Medulla oblongata (tissue), 1 donor: Measurements from ENCODE around the gene CEP170B.
"Not testable (repeated sequence)": the region's sequence is repeated elsewhere in the genome, so short reads cannot be mapped to it uniquely, and the experiment has no call there.

Experiments
- DNase-seq: peaks from one replicate; pipeline ENCODE4 v3.0.0-alpha.2; 2015; ENCODE audit errors: extremely low spot score

Gene CEP170B

DNA sequence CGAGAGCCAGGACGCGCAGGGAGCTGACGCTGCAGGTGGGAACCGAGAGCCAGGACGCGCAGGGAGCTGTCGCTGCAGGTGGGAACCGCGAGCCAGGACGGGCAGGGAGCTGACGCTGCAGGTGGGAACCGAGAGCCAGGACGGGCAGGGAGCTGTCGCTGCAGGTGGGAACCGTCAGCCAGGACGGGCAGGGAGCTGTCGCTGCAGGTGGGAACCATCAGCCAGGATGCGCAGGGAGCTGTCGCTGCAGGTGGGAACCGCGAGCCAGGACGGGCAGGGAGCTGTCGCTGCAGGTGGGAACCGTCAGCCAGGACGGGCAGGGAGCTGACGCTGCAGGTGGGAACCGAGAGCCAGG lies 40.5 kb downstream of the CEP170B start:
- not testable (repeated sequence) for DNase-seq

- no peak for DNase-seq
Observed at GRCh38 chr14:104908303-104908702, 43.2 kb downstream of the CEP170B start.

DNA sequence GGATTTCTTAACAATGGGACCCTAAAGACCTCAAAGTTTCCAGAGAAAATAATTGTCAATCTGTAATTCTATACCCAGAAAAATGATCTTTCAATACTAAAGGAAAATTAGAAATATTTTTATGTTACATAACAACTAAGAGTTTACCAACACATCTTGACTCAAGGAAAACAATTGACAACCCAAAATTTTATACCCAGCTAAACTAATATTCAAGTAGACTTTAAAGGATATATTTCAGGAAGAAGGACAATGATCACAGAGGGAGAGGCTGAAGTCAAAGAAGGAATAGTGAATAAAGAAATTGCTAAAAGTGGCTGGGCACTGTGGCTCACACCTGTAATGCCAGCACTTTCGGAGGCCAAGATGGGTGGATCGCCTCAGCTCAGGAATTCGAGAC lies 47.0 kb downstream of the CEP170B start:
- DNase-seq: no peak

DNA sequence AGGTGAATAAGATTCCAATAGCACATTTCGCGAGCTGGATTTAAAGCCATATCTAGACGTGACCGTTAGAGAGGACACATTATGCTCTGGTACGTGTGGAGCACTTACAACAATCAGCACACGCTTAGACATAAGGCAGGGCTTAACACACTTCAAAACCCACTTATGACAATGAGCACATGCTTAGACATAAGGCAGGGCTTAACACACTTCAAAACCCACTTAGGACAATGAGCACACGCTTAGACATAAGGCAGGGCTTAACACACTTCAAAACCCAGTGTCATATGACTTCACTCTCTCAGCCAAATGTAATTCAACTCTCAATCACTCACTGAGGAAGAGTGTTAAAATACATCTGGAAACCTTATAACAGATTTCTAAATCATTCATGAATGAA lies 48.4 kb downstream of the CEP170B start:
- no peak for DNase-seq

- DNase-seq: no peak
Observed at GRCh38 chr14:104917116-104917515, 52.0 kb downstream of the CEP170B start.

DNA sequence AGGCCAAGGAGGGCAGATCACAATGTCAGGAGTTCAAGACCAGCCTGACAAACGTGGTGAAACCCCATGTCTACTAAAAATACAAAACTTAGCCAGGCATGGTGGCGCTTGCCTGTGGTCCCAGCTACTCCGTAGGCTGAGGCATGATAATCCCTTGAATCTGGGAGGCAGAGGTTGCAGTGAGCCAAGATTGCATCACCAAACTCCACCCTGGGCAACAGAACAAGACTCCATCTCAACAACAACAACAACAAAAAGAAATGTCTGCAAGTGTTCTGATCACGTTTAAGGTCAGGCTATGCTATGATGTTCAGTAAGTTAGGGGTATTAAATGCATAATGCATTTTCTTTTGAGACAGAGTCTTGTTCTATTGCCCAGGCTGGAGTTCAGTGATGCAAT lies 52.9 kb downstream of the CEP170B start:
- DNase-seq: no peak

DNA sequence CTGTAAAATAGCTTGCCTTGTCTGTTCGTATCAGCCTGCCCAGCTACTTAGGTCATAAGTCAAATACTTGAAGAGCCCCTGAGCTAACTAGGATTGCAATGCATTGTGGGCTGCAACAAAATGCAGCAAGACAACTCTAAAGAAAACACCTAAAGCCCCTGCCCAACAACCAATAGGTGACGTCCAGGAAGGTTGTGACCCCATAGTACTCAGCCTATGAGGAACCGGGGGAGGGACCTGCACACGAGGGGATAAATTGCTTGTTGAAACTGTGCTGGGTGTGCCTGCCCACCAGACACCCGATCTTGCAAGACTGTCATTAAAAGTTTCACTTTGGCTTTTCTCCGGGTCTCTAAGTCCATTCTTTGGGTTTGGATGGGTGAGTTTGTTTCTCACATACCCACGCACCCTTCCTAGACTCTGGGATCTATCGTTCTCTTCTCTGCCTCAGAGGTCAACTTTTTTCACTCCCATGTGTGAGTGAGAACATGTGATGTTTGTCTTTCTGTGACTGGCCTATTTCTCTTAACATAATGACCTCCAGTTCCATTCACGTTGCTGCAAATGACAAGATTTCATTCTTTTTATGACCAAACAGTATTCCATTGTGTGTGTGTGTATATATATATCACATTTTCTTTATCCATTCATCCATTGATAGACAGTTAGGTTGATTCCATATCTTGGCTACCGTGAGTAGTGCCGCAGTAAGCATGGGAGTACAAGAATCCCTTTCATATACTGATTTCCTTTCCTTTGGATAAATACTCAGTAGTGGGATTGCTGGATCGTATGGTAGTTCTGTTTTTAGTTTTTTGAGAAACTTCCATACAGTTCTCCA lies 54.3 kb downstream of the CEP170B start:
- not testable (repeated sequence) for DNase-seq

GRCh38 chr14:104919993-104920315 lies 54.9 kb downstream of the CEP170B start:
- DNase-seq: no peak

- DNase-seq: no peak
Observed at GRCh38 chr14:104923640-104924420, 58.8 kb downstream of the CEP170B start.

GRCh38 chr14:104924421-104925213 lies 59.5 kb downstream of the CEP170B start, which contains the start of gene PLD4:
TSS of gene PLD4 (plus strand) at chr14:104924879. CDS start at chr14:104927141, 2,262 bp downstream.
- peak; percentile 44 for DNase-seq

- no peak for DNase-seq
Observed at GRCh38 chr14:104925214-104925854, 60.3 kb downstream of the CEP170B start.

DNA sequence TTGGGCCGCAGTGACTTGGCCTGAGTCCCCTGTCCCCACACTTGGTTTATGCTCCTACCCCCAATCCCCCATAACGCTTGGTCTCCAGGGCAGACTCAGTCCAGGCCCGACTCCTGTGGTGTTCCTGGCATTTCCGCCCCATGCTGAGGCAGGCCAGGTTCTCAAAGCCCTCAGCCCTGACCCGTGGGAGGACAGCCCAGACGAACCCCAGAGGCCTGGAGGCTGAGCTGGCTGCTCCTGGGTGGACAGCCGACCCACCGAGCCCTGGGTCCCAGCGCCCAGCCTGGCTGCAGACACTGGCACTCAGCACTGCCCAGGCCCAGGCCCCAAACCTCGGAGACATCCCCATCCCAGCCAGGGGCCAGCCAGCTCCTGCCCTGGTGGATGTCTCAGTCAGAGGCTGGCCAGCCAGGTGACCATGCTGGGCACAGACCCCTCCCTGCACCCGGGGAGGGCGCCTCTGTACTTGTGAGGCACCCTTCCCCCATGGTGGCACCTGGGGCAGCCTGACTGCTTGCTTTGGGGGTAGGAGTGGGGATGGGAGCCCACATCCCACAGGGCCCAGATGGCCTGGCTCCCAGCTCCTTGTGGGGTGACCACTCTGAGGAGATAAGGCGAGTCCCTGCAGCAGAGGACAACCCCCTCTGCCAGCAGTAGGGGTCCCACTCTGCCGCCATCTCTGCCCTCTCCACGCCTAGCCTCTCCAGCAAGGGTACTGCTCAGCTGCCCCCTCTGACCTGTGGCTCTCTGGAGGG lies 61.0 kb downstream of the CEP170B start:
- no peak for DNase-seq

GRCh38 chr14:104926619-104927431 lies 61.8 kb downstream of the CEP170B start:
- DNase-seq: peak; percentile 63

GRCh38 chr14:104927432-104927816 lies 62.4 kb downstream of the CEP170B start:
- DNase-seq: no peak

- DNase-seq: no peak
Observed at GRCh38 chr14:104927901-104928300, 62.8 kb downstream of the CEP170B start.

- DNase-seq: no peak
Observed at GRCh38 chr14:104928391-104929133, 63.5 kb downstream of the CEP170B start.

- DNase-seq: no peak
Observed at GRCh38 chr14:104929268-104930230, 64.5 kb downstream of the CEP170B start.
